HG03565 (cell line): ENCODE data around the gene VWF.
"Not testable (repeated sequence)": the region's sequence is repeated elsewhere in the genome, so short reads cannot be mapped to it uniquely, and the experiment has no call there.

Experiments used
- ATAC-seq: cut with Tn5 transposase; IDR thresholded peaks from one replicate; pipeline ENCODE4 v1.9.1; 2021; ENCODE audit warnings: mild to moderate bottlenecking, moderate library complexity; ENCODE audit not compliant: unreplicated experiment

Gene VWF

DNA sequence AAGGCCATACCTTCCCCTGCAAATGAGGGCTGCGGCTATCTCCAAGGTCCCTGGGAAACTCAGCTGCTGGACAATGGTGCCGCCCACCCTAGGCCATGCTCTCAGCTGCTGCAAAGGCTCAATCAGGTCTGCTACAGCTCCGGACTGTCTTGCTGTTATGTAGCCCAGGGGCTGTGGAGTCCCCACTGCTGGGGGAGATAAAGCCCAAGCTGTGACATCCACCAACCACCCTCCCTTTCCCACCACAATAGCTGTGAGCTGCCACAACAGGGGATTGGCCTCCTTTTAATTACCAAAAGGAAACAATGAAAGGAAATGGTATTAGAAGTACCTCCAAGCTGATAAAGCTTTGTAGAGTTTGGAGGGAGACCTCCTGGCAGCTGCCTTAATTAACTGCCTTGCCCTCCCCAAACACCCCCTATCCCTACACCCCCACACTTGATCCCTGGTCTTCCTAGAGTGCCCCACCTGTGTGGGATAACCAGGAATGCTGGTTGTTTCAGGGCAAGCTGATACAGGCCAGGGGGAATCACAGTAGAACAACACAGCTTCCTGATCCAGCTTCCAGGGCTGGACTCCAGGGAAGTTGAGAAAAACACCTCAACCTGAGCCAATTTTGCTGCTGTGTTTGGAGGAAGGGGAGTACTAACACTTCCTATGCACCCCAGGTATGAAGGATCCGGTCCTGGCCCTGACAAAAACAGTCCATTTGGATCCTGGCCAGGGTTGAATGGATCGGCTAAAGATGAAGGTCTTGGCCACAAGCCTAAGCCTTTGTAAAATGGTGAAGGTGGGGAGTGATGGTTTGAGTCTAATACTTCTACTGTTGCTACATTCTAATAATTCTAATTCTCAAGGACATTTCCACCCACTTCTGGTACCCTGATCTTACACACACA is at the start of gene VWF:
TSS of gene VWF (minus strand) at position 260 of the 899 bp plus-strand sequence. CDS start 1,474 bp downstream, outside the sequence.
- no peak for ATAC-seq

- no peak for ATAC-seq
Observed at GRCh38 chr12:6172862-6173261, 48.4 kb upstream of the VWF start.

DNA sequence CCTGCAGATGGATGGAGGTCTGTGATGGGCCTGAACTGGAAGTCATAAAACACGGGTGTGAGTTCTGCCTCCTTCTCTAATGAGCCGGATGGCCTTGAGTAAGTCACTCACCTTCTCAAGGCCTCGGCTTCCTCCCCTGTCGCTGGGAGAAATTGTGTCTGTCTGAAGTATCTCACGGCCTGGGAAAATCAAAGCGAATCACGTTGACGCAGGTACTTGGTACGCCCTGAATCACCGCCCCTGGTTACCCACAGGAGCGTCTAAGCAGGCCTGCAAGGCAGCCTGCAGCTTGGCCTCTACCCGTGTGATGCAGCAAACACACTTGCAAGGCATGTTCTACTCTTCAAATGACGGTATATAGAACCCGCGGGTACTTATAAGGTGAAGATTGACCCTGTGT is 47.6 kb upstream of the VWF start:
- ATAC-seq, result no peak

DNA sequence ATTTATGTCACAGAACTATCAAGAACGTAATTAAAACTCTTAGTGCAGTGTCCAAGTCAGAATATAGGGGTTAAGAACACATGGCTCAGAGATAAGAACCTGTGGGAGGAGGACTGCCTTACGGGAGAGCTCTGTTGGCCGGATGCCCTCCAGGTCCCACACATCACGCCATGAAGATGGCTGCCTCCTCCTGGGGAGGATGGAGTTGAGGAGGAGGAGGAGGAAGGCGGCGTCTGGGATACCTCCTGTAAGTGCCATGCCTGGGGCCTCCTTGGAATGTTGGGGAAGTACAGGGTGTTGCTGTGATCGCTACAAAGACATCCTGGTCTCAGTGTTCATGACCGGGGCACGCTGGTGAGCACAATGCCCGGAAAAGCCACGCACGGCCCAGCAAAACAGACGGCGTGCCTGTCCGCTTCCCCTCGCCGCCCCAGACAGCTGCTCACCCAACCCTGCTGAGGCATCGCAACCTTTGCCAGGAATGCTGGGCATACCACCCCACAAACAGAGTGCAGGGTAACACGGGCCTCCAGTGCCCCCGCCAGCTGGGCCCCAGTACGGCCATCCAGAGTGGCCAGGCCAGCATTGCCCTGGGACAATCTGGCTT is 47.0 kb upstream of the VWF start:
- ATAC-seq, result no peak

- ATAC-seq, result peak; percentile 83
Observed at GRCh38 chr12:6167327-6168280, 43.1 kb upstream of the VWF start.

GRCh38 chr12:6166808-6167207 is 42.3 kb upstream of the VWF start:
- no peak for ATAC-seq

DNA sequence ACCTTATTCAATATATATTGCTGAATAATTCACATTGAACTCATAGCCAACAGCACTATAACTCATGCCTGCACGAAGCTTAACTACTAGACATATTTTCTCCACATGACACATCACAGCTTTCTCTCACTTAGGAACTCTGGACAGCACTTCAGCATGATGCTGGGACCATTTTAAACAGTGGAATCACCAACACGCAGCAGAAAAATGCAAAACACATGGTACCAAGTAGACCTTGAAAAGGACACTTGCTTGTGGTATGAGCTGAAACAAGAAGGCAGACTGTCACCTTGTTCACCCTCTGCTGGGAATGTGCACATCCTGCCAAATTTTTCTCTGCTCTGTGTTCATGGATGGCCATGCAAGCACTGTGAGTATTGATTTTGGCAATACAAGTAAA is 40.9 kb upstream of the VWF start:
- no peak for ATAC-seq

DNA sequence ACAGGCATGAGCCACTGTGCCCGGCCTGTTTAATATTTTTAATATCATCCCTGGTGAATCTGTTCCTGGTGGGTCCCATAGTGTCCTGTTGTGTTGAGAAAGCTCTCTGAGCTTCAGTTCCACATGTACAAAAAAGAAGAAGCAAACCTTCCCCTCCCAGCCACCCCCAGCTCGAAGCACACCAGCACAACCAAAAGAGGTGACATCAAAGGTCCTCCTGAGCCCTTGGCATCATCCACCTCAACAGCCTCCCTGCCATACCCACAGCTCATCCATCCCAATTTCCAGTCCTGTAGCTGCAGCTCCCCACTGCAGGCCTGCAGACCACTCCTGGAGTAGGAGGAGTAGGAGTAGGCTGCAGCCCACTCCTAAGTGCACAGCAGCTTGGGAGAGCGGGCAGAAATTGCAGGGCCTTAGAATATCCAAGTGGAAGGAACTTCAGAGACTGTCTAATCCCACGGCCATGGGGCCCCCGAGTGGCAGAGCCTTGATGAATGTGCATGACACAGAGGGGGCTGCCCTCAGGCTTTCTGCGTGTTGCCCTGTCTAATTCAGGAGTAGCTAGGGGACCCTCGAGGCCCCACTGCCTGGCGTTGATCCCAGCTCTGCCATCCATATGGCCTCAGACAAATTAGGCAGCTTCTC is 39.1 kb upstream of the VWF start:
- no peak for ATAC-seq

GRCh38 chr12:6161124-6161882 is 36.8 kb upstream of the VWF start:
- no peak for ATAC-seq

DNA sequence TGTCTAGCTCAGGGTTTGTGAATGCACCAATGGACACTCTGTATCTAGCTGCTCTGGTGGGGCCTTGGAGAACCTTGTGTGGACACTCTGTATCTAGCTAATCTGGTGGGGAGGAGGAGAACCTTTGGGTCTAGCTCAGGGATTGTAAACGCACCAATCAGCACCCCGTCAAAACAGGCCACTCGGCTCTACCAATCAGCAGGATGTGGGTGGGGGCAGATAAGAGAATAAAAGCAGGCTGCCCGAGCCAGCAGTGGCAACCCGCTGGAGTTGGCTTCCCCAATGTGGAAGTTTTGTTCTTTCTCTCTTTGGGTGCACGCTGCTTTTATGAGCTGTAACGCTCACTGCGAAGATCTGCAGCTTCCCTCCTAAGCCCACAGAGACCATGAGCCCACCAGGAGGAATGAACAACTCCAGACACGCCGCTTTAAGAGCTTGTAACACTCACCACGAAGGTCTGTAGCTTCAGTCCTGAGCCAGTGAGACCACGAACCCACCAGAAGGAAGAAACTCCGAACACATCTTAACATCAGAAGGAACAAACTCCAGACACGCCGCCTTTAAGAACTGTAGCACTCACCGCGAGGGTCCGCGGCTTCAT is 35.7 kb upstream of the VWF start:
- ATAC-seq, result not testable (repeated sequence)

- not testable (repeated sequence) for ATAC-seq
Observed at GRCh38 chr12:6159166-6160011, 34.9 kb upstream of the VWF start.

- ATAC-seq, result no peak
Observed at GRCh38 chr12:6158749-6159148, 34.3 kb upstream of the VWF start.

- ATAC-seq, result no peak
Observed at GRCh38 chr12:6158255-6158654, 33.8 kb upstream of the VWF start.

DNA sequence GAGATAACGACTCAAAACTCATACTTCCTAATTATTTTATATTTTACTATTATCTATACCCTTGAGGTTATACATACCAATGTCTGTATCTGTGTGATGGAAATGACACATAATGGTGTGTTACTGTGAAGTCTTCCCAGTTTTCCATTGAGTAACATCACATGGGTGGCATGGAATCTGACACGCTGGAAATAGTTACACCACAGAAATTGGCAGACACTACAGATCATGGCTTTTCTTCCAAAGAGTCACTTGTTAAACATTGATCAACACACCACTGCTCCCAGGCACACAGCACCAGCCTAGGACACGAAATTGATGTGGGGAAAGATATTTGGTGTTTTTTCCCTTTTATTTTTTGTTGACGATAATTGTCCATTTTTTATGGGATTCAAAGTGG is 33.0 kb upstream of the VWF start:
- ATAC-seq, result no peak

GRCh38 chr12:6154730-6155459 is 30.4 kb upstream of the VWF start:
- ATAC-seq, result no peak

GRCh38 chr12:6148722-6149121 is 24.3 kb upstream of the VWF start:
- not testable (repeated sequence) for ATAC-seq

GRCh38 chr12:6148061-6148460 is 23.6 kb upstream of the VWF start:
- no peak for ATAC-seq

DNA sequence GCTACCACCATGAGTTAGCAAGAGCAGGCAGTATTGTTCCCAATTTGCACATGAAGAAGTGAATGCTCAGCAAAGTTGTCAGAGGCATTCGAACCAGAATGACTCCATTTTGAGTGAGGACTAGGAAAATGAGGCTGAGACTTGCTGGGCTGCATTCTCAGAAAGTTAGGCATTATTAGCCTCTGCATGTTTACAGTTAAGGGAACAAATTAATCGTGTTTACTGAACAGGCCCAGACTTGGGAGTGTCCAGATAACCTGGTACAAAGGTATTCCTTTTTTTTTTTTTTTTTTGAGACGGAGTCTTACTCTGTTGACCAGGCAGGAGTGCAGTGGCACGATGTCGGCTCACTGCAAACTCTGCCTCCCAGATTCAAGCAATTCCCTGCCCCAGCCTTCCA is 22.5 kb upstream of the VWF start:
- no peak for ATAC-seq
